Smooth muscle cell (in vitro differentiated cells): Measurements from ENCODE around the gene FHIT. TPM values are rescaled to one million over a fixed set of nuclear protein-coding genes. Genes with fewer than 3 reads are reported as not detected.

Experiments
- DNase-seq: peaks from one replicate; lab custom pipeline; 2025; ENCODE audit not compliant: unreplicated experiment; lab: John Stamatoyannopoulos, UW
- H2AFZ ChIP-seq: fragments of 200-600 bp; sonication (generic); 2 replicates; pipeline ENCODE4 v1.6.0; 2016; ENCODE audit warnings: antibody characterized with exemption, low read depth, mild to moderate bottlenecking
- H3F3A ChIP-seq: fragments of 200-600 bp; sonication (generic); 2 replicates; pipeline ENCODE4 v1.6.0; 2017; ENCODE audit warnings: antibody characterized with exemption, low read depth
- H3K27ac ChIP-seq: fragments of 200-600 bp; sonication (generic); 2 replicates; pipeline ENCODE4 v1.5.1; 2016; ENCODE audit warnings: low read depth, mild to moderate bottlenecking
- H3K27me3 ChIP-seq: fragments of 200-600 bp; sonication (generic); 2 replicates; pipeline ENCODE4 v1.6.1; 2016; ENCODE audit warnings: low read depth, mild to moderate bottlenecking
- H3K36me3 ChIP-seq: fragments of 200-600 bp; sonication (generic); 2 replicates; pipeline ENCODE4 v1.5.1; 2016; ENCODE audit warnings: low read depth
- H3K4me1 ChIP-seq: fragments of 200-600 bp; sonication (generic); 2 replicates; pipeline ENCODE4 v1.5.1; 2016; ENCODE audit warnings: low read depth
- H3K4me2 ChIP-seq: fragments of 200-600 bp; sonication (generic); 2 replicates; pipeline ENCODE4 v1.6.0; 2016; ENCODE audit warnings: mild to moderate bottlenecking
- H3K4me3 ChIP-seq: fragments of 200-600 bp; sonication (generic); 2 replicates; pipeline ENCODE4 v1.5.1; 2016; ENCODE audit warnings: mild to moderate bottlenecking
- H3K79me2 ChIP-seq: fragments of 200-600 bp; sonication (generic); 2 replicates; pipeline ENCODE4 v1.6.0; 2016; ENCODE audit warnings: low read depth, mild to moderate bottlenecking
- H3K9ac ChIP-seq: fragments of 200-600 bp; sonication (generic); 2 replicates; pipeline ENCODE4 v1.6.0; 2016; ENCODE audit warnings: low read depth
- H3K9me3 ChIP-seq: fragments of 200-600 bp; sonication (generic); replicated peaks from 2 replicates; pipeline ENCODE4 v1.5.1; 2016; ENCODE audit warnings: low read depth
- H4K20me1 ChIP-seq: fragments of 200-600 bp; sonication (generic); 2 replicates; pipeline ENCODE4 v1.6.0; 2016; ENCODE audit warnings: low read depth
- WGBS: methylation state at CpG from one replicate; pipeline ENCODE4 v1.1.7; 2016; ENCODE audit warnings: low lambda C conversion rate; 5-methylcytosine and 5-hydroxymethylcytosine counted together
- polyA plus RNA-seq: library from polyadenylated mRNA; unstranded; fragments of >200 nt; fragmentation: Nextera tagmentation; extraction: Ambion mirVana; gene quantifications from 2 replicates; pipeline ENCODE4 v1.2.1, GENCODE V29; 2016
- total RNA-seq: library from RNA; depleted of rRNA; stranded (reverse); fragments of >200 nt; gene quantifications from 2 replicates; pipeline ENCODE4 v1.2.3, GENCODE V29; 2014
- TF ChIP-seq, protein P1 (sequence below): fragments of 200-600 bp; sonication (generic); IDR thresholded peaks from 2 replicates; pipeline ENCODE4 v1.5.1; 2017; ENCODE audit warnings: borderline replicate concordance, mild to moderate bottlenecking, antibody characterized with exemption; ENCODE audit not compliant: insufficient read depth, poor library complexity, severe bottlenecking

The FHIT gene
- total and polyA plus RNA-seq, 2 experiments from 2014 or later: 5.9 to 6.7 TPM

DNA sequence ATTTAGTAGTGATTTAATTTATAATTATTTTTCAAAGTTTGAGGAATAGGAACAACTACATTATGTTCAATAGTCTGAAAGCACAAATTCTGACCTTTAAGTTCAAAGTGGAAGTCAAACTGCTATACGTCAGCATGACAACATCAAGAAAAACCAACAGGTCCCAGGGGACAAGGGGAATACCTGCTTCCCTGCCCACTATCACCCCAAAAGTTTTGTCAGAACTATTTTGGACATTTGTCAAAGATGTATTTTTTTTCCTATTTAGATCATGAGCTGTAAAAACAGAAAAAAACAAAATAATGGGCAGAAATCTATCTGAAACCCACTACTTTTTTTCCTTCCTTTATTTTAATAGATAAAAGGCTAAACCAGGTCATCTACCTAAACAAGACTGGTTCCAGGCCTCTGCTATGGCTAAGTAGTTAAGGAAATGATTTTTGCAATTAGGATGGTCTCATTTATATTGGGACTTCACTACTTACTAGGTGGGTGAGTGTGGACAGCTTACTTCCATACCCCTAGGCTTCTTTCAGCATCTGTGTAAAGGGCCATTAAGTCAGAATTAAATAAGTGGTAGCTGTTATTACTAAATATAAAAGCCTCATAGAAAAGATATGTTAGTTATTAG, 746.3 kb downstream of the FHIT start:
- Histone ChIP-seq H3K4me1 (no peaks in the 10 kb centered on the region), H3K4me2 (no peak overlapping the region), H3K79me2 (no peaks in the 10 kb centered on the region), H2AFZ (no peak overlapping the region), H3K27ac (no peak overlapping the region), H3F3A (no peaks in the 10 kb centered on the region), H3K27me3 (no peaks in the 10 kb centered on the region), H3K9ac (no peak overlapping the region), H3K4me3 (no peak overlapping the region), H3K36me3 (no peaks in the 10 kb centered on the region), H4K20me1 (no peaks in the 10 kb centered on the region), H3K9me3 (no peaks in the 10 kb centered on the region)
- TF ChIP-seq, protein P1, sequence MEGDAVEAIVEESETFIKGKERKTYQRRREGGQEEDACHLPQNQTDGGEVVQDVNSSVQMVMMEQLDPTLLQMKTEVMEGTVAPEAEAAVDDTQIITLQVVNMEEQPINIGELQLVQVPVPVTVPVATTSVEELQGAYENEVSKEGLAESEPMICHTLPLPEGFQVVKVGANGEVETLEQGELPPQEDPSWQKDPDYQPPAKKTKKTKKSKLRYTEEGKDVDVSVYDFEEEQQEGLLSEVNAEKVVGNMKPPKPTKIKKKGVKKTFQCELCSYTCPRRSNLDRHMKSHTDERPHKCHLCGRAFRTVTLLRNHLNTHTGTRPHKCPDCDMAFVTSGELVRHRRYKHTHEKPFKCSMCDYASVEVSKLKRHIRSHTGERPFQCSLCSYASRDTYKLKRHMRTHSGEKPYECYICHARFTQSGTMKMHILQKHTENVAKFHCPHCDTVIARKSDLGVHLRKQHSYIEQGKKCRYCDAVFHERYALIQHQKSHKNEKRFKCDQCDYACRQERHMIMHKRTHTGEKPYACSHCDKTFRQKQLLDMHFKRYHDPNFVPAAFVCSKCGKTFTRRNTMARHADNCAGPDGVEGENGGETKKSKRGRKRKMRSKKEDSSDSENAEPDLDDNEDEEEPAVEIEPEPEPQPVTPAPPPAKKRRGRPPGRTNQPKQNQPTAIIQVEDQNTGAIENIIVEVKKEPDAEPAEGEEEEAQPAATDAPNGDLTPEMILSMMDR: no peak
- 89% methylated on average over 1 of the region's 1 CpG for WGBS
- DNase-seq: no peak

DNA sequence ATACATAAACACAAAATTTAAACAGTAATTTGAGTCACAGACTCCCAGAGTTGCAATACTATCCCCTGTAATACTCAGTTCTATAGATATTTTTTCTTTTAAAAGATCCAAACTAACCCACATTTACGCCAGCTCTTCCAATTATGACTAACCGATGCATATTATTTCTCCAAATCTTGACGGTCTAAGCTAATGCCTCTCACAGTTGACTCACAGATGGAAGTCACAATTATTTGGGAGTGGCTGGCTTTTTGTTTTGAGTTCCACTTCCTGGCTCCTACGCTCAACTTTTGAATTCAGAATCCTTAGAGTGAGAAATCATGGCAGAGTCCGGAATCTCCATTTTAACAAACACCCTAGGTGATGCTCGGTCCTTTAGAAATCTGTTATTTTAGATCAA, 749.9 kb downstream of the FHIT start:
- Histone ChIP-seq H3K9ac (no peak overlapping the region), H3K27me3 (no peaks in the 10 kb centered on the region), H4K20me1 (no peaks in the 10 kb centered on the region), H2AFZ (no peak overlapping the region), H3F3A (peaks cover 4% of the 10 kb centered on the region), H3K27ac (no peak overlapping the region), H3K79me2 (no peaks in the 10 kb centered on the region), H3K4me3 (no peak overlapping the region), H3K9me3 (no peaks in the 10 kb centered on the region), H3K36me3 (no peaks in the 10 kb centered on the region), H3K4me2 (no peak overlapping the region), H3K4me1 (no peaks in the 10 kb centered on the region)
- 93% methylated on average over 6 of the region's 6 CpGs for WGBS
- TF ChIP-seq, protein P1: no peak
- DNase-seq: no peak

DNA sequence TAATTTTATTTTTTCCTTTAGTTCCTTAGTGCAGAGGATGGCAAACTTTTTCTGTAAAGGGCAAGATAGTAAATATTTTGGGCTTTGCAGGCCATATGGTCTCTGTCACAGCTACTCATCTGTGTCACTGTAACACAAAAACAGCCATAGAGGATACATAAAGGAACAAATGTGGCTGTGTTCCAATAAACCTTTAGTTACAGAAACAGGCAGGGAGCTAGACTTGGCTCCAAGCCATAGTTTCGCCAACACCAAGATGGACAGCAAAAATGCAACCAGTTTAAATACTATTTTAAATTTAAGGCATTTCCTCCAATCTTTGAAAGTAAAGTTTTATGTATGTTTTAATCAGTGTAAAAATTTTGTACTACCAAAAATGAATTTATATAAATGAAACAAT, 753.4 kb downstream of the FHIT start:
- Histone ChIP-seq H2AFZ (peak overlapping the region; percentile 57), H3K9ac (no peak overlapping the region), H3K27ac (peak overlapping the region; percentile 1), H3K4me2 (peak overlapping the region; percentile 10), H3K79me2 (no peaks in the 10 kb centered on the region), H3K4me3 (no peak overlapping the region), H3K9me3 (no peaks in the 10 kb centered on the region), H3K4me1 (no peaks in the 10 kb centered on the region), H4K20me1 (no peaks in the 10 kb centered on the region), H3F3A (peaks cover 4% of the 10 kb centered on the region), H3K36me3 (no peaks in the 10 kb centered on the region), H3K27me3 (no peaks in the 10 kb centered on the region)
- 63% methylated on average over 1 of the region's 1 CpG for WGBS
- TF ChIP-seq, protein P1: no peak
- no peak for DNase-seq

DNA sequence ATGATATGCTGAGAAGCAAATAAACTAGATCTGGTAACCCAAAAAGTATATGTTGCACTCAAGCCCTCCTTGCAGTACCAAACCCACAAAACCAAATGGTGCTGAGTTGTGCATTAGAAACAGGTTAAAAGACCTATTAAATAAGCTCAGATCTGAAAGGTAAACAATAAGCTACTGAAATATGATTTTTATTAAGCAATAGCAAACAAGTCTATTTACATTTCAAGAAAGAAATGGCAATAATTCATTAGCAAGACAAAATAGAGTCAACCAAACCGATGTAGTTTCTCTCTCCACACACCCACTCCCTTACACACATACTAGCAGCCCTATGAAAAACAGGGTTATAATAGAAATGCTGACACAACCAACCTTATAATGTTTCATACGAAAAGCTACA, 760.3 kb downstream of the FHIT start:
- H3K9ac ChIP-seq: no peak overlapping the region
- no peaks in the 10 kb centered on the region for H3F3A ChIP-seq
- no peaks in the 10 kb centered on the region for H3K79me2 ChIP-seq
- H3K4me3 ChIP-seq: no peak overlapping the region
- DNase-seq: no peak
- WGBS: 78% methylated on average over 2 of the region's 2 CpGs
- H3K36me3 ChIP-seq: no peaks in the 10 kb centered on the region
- no peaks in the 10 kb centered on the region for H4K20me1 ChIP-seq
- H3K4me1 ChIP-seq: no peaks in the 10 kb centered on the region
- H3K9me3 ChIP-seq: no peaks in the 10 kb centered on the region
- no peak overlapping the region for H2AFZ ChIP-seq
- TF ChIP-seq, protein P1: no peak
- no peak overlapping the region for H3K4me2 ChIP-seq
- H3K27ac ChIP-seq: no peak overlapping the region
- no peaks in the 10 kb centered on the region for H3K27me3 ChIP-seq
